H9 (cell line): Measurements from ENCODE around the gene VASH1. TPM values are rescaled to one million over a fixed set of nuclear protein-coding genes. Genes with fewer than 3 reads are reported as not detected.

Source experiments
- DNase-seq: peaks from one replicate; pipeline ENCODE4 v3.0.0-alpha.2; 2017
- H2AFZ ChIP-seq: one replicate; pipeline ENCODE4 v1.6.1; 2013; ENCODE audit warnings: mild to moderate bottlenecking, low read length, control low read depth, moderate library complexity
- H2AK5ac ChIP-seq: 2 replicates; pipeline ENCODE4 v1.6.1; 2013; ENCODE audit warnings: low read length, control low read depth, mixed read lengths; ENCODE audit not compliant: insufficient read length
- H2BK120ac ChIP-seq: one replicate; pipeline ENCODE4 v1.6.1; 2013; ENCODE audit warnings: low read depth, mild to moderate bottlenecking, low read length, control low read depth, inconsistent platforms; ENCODE audit not compliant: poor library complexity, severe bottlenecking
- H2BK12ac ChIP-seq: 2 replicates; pipeline ENCODE4 v1.6.1; 2013; ENCODE audit warnings: low read length, control low read depth, mixed read lengths, low read depth; ENCODE audit not compliant: insufficient read length
- H2BK15ac ChIP-seq: 2 replicates; pipeline ENCODE4 v1.6.1; 2013; ENCODE audit warnings: low read depth, low read length, control low read depth
- H2BK20ac ChIP-seq: one replicate; pipeline ENCODE4 v1.6.1; 2013; ENCODE audit warnings: low read depth, mild to moderate bottlenecking, low read length, control low read depth, inconsistent platforms; ENCODE audit not compliant: poor library complexity, severe bottlenecking
- H2BK5ac ChIP-seq: 2 replicates; pipeline ENCODE4 v1.6.1; 2013; ENCODE audit warnings: low read length, control low read depth, mixed read lengths; ENCODE audit not compliant: insufficient read length
- H3K14ac ChIP-seq: 2 replicates; pipeline ENCODE4 v1.6.1; 2013; ENCODE audit warnings: low read length, control low read depth; ENCODE audit not compliant: insufficient read depth
- H3K18ac ChIP-seq: 2 replicates; pipeline ENCODE4 v1.6.1; 2013; ENCODE audit warnings: low read depth, mild to moderate bottlenecking, mixed read lengths, low read length, control low read depth; ENCODE audit not compliant: insufficient read length
- H3K23ac ChIP-seq: 2 replicates; pipeline ENCODE4 v1.6.1; 2013; ENCODE audit warnings: low read length, control low read depth, mixed read lengths, low read depth; ENCODE audit not compliant: insufficient read length
- H3K23me2 ChIP-seq: 2 replicates; pipeline ENCODE4 v1.6.1; 2013; ENCODE audit warnings: low read depth, mild to moderate bottlenecking, mixed read lengths, low read length, control low read depth; ENCODE audit not compliant: insufficient read length, poor library complexity, severe bottlenecking
- H3K27ac ChIP-seq: 2 replicates; pipeline ENCODE4 v1.5.1; 2013; ENCODE audit warnings: low read length, control low read depth, mixed read lengths, low read depth; ENCODE audit not compliant: insufficient read length
- H3K27me3 ChIP-seq: 2 replicates; pipeline ENCODE4 v1.6.1; 2013; ENCODE audit warnings: low read length, control low read depth, inconsistent platforms; ENCODE audit not compliant: insufficient read depth
- H3K4ac ChIP-seq: 2 replicates; pipeline ENCODE4 v1.6.1; 2013; ENCODE audit warnings: low read depth, mild to moderate bottlenecking, control low read depth, inconsistent platforms, low read length, moderate library complexity
- H3K4me1 ChIP-seq: 2 replicates; pipeline ENCODE4 v1.6.1; 2013; ENCODE audit warnings: low read length, control low read depth, inconsistent platforms; ENCODE audit not compliant: insufficient read depth
- H3K4me2 ChIP-seq: 2 replicates; pipeline ENCODE4 v1.6.1; 2013; ENCODE audit warnings: low read length, control low read depth, mixed read lengths; ENCODE audit not compliant: insufficient read length, insufficient read depth
- H3K56ac ChIP-seq: 2 replicates; pipeline ENCODE4 v1.6.1; 2013; ENCODE audit warnings: low read depth, mild to moderate bottlenecking, mixed read lengths, low read length, control low read depth; ENCODE audit not compliant: insufficient read length
- H3K79me1 ChIP-seq: 2 replicates; pipeline ENCODE4 v1.6.1; 2013; ENCODE audit warnings: low read depth, mild to moderate bottlenecking, moderate library complexity, low read length, control low read depth, inconsistent platforms; ENCODE audit not compliant: insufficient read depth, poor library complexity, severe bottlenecking
- H3K79me2 ChIP-seq: 2 replicates; pipeline ENCODE4 v1.6.1; 2013; ENCODE audit warnings: low read length, control low read depth, inconsistent platforms; ENCODE audit not compliant: insufficient read depth
- H3K9ac ChIP-seq: 2 replicates; pipeline ENCODE4 v1.6.1; 2013; ENCODE audit warnings: low read length, control low read depth, mixed read lengths; ENCODE audit not compliant: insufficient read length; ENCODE audit errors: extremely low read depth
- H3K9me3 ChIP-seq: one replicate; pipeline ENCODE4 v1.6.1; 2013; ENCODE audit warnings: low read depth, low read length, inconsistent platforms; ENCODE audit not compliant: control insufficient read depth
- H3T11ph ChIP-seq: one replicate; pipeline ENCODE4 v1.6.1; 2013; ENCODE audit warnings: mild to moderate bottlenecking, low read length, control low read depth, inconsistent platforms
- H4K20me1 ChIP-seq: one replicate; pipeline ENCODE4 v1.6.1; 2013; ENCODE audit not compliant: control insufficient read depth, insufficient read length, insufficient read depth
- H4K5ac ChIP-seq: 2 replicates; pipeline ENCODE4 v1.6.1; 2013; ENCODE audit warnings: low read depth, mild to moderate bottlenecking, mixed read lengths, low read length, control low read depth; ENCODE audit not compliant: insufficient read length
- H4K8ac ChIP-seq: replicated peaks from 2 replicates; pipeline ENCODE4 v1.6.1; 2013; ENCODE audit warnings: low read length, control low read depth, mixed read lengths, low read depth; ENCODE audit not compliant: insufficient read length
- H4K91ac ChIP-seq: 2 replicates; pipeline ENCODE4 v1.6.1; 2013; ENCODE audit warnings: low read depth, mild to moderate bottlenecking, moderate library complexity, mixed read lengths, low read length, control low read depth; ENCODE audit not compliant: insufficient read length
- H3K27ac Mint-ChIP-seq, 3 experiments: 2 replicates in 2 of 3; 3 replicates in 1 of 3; pipeline ENCODE4 v1.8.0; 2020 to 2021; ENCODE audit warnings: mixed read lengths in 3 of 3, mild to moderate bottlenecking in 1 of 3, moderate library complexity in 1 of 3
- H3K27me3 Mint-ChIP-seq: 2 replicates; pipeline ENCODE4 v1.8.0; 2021; ENCODE audit warnings: low read depth, mild to moderate bottlenecking, moderate library complexity, mixed read lengths
- H3K36me3 Mint-ChIP-seq, 3 experiments: 2 replicates in 2 of 3; 3 replicates in 1 of 3; pipeline ENCODE4 v1.8.0; 2020 to 2021; ENCODE audit warnings: low read depth in 3 of 3, mixed read lengths in 3 of 3; ENCODE audit not compliant: insufficient read depth in 1 of 3
- H3K4me1 Mint-ChIP-seq, 2 experiments: 2 replicates each; pipeline ENCODE4 v1.8.0; 2020; ENCODE audit warnings: mixed read lengths in 2 of 2
- H3K4me3 Mint-ChIP-seq, 2 experiments: 2 replicates in 1 of 2; 3 replicates in 1 of 2; pipeline ENCODE4 v1.8.0; 2020 to 2021; ENCODE audit warnings: mild to moderate bottlenecking in 2 of 2, mixed read lengths in 2 of 2, moderate library complexity in 1 of 2
- H3K9me3 Mint-ChIP-seq, 2 experiments: 2 replicates in 1 of 2; 3 replicates in 1 of 2; pipeline ENCODE4 v1.8.0; 2020; ENCODE audit warnings: mild to moderate bottlenecking in 2 of 2, mixed read lengths in 2 of 2, moderate library complexity in 1 of 2
- CTCF ChIP-seq: fragments of 200-600 bp; sonication (generic); conservative IDR thresholded peaks from 3 replicates; pipeline ENCODE4 v1.8.0; 2021; ENCODE audit warnings: antibody characterized with exemption, mild to moderate bottlenecking
- WGBS: extraction: QIAGEN DNeasy Blood & Tissue Kit; methylation state at CpG from one replicate; pipeline ENCODE4 v1.1.7; 2013; ENCODE audit warnings: missing lambda C conversion rate, low lambda C conversion rate, mixed read lengths; ENCODE audit not compliant: insufficient read length; ENCODE audit errors: extremely low coverage; 5-methylcytosine and 5-hydroxymethylcytosine counted together
- total RNA-seq: library from RNA; stranded (reverse); gene quantifications from 2 replicates; pipeline ENCODE4 v1.2.1, GENCODE V29; 2021

Gene VASH1
- total RNA-seq, 1 experiment from 2014 or later: 5.8 TPM

GRCh38 chr14:76761960-76762410 lies 717 bp downstream of the VASH1 start:
- no peak overlapping the region for H2BK5ac ChIP-seq
- H3K23ac ChIP-seq: no peak overlapping the region
- H2AFZ ChIP-seq: no peak overlapping the region
- H3T11ph ChIP-seq: no peak overlapping the region
- no peak for TF ChIP-seq CTCF
- H3K4ac ChIP-seq: no peak overlapping the region
- no peaks in the 10 kb centered on the region for H3K79me2 ChIP-seq
- no peak overlapping the region for H4K91ac ChIP-seq
- H4K8ac ChIP-seq: no peak overlapping the region
- peak overlapping the region; percentile 39 for H3K4me2 ChIP-seq
- H3K79me1 ChIP-seq: no peaks in the 10 kb centered on the region
- Mint-ChIP-seq H3K36me3 (peaks cover 0 to 3% (median 0%) of the 10 kb centered on the region in 3 experiments; a peak in 3 of 7 replicates), H3K4me1 (peaks cover 11 to 14% of the 10 kb centered on the region in 2 experiments), H3K27ac (peak overlapping the region in 1 of 3 experiments; percentile 35; a peak in 1 of 7 replicates), H3K9me3 (no peaks in the 10 kb centered on the region; a peak in 1 of 5 replicates), H3K4me3 (peak overlapping the region; percentile 69 to 88), H3K27me3 (peaks cover 74% of the 10 kb centered on the region)
- peaks cover 14% of the 10 kb centered on the region for H3K23me2 ChIP-seq
- peaks cover 26% of the 10 kb centered on the region for H3K27me3 ChIP-seq
- no peak overlapping the region for H2BK20ac ChIP-seq
- no peak overlapping the region for H3K27ac ChIP-seq
- no peaks in the 10 kb centered on the region for H3K9me3 ChIP-seq
- WGBS: no CpG with 5 or more reads among the region's 54 CpGs
- H4K5ac ChIP-seq: no peak overlapping the region
- no peak overlapping the region for H2AK5ac ChIP-seq
- H3K4me1 ChIP-seq: no peaks in the 10 kb centered on the region
- H2BK12ac ChIP-seq: no peak overlapping the region
- no peak overlapping the region for H3K9ac ChIP-seq
- no peaks in the 10 kb centered on the region for H4K20me1 ChIP-seq
- H3K56ac ChIP-seq: no peak overlapping the region
- H3K18ac ChIP-seq: no peak overlapping the region
- peak; percentile 23 for DNase-seq
- H2BK120ac ChIP-seq: no peak overlapping the region
- no peak overlapping the region for H2BK15ac ChIP-seq
- no peak overlapping the region; the same call in 1 of the 2 replicates for H3K14ac ChIP-seq
